ENCODE measurements around the gene DTWD2.

DNA sequence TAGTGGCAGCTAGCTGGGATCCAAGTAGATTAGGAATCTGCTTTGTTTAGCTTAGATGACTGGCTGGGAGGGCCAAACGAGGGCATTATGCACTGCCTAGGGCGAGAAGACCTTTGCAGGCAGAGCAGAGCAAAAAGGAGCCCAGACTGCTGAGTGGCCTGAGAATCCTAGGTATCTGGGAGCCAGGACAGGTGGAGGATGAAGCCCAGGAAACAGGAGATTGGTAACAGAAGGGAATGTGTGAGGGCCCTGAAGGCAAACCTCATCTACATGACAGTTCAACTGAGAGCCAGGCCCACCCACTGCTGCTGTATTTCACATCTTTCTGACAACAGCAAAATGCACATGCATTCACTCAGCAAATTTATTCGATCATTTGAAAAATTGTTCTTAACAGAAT lies 192.3 kb downstream of the DTWD2 start:
- TF ChIP-seq EZH2 (optimal IDR thresholded peaks at IDR 0.05; ENCODE audit: low read depth, low read length) (no peak), EZH2phosphoT487 (IDR thresholded peaks at IDR 0.05; ENCODE audit: low read length) (no peak)
- TF ChIP-seq, protein P1, sequence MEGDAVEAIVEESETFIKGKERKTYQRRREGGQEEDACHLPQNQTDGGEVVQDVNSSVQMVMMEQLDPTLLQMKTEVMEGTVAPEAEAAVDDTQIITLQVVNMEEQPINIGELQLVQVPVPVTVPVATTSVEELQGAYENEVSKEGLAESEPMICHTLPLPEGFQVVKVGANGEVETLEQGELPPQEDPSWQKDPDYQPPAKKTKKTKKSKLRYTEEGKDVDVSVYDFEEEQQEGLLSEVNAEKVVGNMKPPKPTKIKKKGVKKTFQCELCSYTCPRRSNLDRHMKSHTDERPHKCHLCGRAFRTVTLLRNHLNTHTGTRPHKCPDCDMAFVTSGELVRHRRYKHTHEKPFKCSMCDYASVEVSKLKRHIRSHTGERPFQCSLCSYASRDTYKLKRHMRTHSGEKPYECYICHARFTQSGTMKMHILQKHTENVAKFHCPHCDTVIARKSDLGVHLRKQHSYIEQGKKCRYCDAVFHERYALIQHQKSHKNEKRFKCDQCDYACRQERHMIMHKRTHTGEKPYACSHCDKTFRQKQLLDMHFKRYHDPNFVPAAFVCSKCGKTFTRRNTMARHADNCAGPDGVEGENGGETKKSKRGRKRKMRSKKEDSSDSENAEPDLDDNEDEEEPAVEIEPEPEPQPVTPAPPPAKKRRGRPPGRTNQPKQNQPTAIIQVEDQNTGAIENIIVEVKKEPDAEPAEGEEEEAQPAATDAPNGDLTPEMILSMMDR (IDR thresholded peaks at IDR 0.05; ENCODE audit: low read length) = no peak

All from MM.1S (cell line).